Measurements from ENCODE around the gene KRTAP10-6. TPM values are rescaled to one million over a fixed set of nuclear protein-coding genes. Genes with fewer than 3 reads are reported as not detected.
A peak's percentile ranks its signal among the peaks of the same experiment; 100 is the strongest.
"Not testable (repeated sequence)": the region's sequence is repeated elsewhere in the genome, so short reads cannot be mapped to it uniquely, and the experiment has no call there.

KRTAP10-6 gene
- total RNA-seq, 2 donors from 2014 or later: not detected

DNA sequence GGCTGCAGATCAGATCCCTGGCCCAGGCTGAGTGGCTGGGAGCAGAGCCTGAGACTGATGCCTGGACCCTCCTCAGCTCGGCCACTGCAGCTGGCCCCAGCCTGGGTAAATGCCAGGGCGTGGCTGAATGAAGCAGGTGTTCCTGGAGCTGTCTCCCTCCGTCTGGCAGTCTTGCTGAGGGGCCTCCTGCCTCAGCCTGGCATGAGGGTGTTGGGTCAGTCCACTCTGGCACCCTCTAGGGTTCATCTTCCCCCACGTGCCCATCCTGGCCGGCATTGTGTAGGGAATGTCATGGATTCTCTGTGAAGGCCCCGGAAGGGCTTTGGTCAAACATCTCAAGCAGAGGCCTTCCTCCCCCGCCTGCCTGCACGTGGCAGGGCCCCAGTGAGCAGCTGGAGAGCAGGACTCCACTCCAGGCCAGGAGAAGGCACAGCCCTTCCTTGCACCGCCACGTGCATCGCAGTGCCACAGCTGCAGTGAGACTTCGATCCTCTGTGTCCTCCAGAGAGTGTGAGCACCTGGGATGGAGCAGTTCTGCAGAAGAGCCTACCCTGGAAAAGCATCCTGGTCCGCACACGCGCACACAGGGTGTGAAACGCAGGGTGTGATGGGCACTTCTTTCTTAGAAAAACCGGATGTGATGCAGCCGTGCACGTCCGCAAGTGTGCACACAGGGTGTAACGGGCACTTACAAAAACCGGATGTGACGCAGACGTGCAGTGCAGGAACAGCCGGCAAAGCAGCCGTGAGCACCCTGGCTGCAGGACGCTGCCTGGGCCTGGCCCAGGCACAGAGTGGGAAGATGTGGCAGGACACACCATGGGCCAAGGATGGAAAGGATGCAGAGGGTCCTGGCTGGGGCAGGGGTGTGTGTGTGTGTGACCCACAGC is 23.4 kb downstream of the KRTAP10-6 start:
- DNase-seq (ENCODE audit: low spot score): peak; percentile 60
- intact Hi-C loops (cut with DNase I): no loop called here

DNA sequence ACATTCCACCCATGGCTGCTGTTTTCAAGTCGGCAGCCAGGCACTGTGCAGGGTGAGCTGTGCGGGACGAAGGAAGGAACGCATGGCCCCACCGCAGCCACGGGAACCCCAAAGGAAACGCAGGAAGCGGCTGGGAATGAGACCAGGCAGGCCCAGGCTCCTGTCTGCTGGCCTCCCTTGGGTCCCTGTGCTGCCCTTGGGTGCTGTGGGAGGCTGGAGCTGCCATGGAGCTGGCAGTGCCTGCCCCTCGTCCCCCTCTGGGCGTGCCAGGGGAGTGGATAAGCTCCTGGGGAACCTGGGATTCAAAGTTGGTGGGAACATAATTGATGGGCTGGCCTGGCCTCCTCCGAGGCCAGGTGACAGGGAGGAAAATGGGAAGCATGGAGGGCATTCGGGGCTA is 24.0 kb downstream of the KRTAP10-6 start:
- peak; percentile 34 for DNase-seq (ENCODE audit: low spot score)
- intact Hi-C loops (cut with DNase I): no loop called here

DNA sequence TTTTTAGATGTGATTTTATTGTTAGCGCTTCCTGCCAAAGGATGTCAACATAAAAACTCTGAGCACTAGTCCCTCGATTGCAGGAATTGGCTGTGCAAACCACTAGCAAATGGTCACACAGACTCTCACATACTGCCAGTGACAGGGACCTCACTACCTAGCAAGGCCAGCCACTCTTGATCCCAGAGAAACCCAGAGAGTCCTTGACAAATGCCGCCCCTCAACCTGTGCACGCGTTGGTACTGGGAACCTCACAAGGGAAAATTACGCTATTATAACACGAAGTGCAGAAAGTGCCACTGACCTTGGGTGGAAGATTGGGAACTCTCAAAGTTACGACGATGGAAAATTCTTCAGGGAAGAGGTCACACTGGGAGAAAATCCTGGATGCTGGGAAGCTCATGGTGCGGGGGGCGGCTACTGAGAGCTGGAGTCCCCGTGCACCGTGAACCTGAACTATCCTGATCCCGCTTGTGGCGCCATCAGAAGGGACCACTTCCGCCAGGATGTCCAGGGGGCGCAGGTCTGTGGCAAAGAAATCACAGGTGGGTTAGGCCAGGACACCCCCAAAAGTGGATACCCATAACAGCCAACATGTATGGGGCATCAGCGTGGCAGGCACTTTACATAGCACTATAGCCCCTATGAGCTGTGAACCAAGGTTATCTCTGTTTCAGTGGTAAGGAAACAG is 24.7 kb downstream of the KRTAP10-6 start:
- peak; percentile 70 for DNase-seq (ENCODE audit: low spot score)
- intact Hi-C loops (cut with DNase I): no loop called here

DNA sequence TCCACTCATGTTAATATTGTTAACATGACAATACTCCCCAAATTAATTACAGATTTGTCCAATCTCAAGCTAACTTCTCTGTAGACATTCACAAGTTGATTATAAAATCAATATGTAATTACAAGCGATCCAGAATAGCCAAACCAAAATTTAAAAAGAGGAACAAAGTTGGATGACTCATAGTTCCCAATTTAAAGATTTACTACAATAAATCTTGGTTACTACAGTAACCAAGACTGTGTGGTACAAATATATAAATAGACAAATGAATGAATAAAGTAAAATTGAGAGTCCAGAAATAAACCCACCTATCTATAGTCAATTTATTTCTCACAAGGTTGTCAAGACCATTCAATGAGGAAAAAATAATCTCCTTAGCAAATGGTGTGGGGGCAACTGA is 25.9 kb downstream of the KRTAP10-6 start:
- intact Hi-C loops (cut with DNase I): no loop called here
- DNase-seq (ENCODE audit: low spot score): no peak

DNA sequence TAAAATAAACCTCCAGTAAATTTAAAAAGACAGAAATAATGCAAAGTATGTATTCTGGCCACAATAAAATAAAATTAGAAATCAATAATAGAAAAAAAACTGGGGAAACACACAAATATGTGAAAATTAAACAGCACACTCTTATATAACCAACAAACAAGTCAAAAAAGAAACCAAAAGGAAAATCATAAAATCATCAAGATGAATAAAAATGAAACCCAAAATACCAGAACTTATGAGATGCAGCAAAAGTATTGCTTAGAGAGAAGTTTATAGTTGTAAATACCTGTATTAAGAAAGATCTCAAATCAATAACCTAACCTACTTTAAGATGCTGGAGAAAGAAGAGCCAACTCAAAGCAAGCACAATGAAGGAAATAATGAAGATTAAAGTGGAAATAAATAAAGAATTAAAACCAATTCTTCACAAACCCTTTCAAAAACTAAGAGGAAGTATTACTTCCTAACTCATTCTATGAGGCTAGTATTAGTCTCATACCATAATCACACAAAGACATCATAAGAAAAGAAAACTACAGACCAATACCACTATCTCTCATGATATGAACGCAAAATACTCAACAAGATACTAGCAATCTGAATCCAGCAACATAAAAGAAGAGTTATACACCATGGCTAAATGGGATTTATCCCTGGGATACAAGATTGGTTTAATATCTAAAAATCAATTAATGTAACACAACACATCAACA is 27.3 kb downstream of the KRTAP10-6 start:
- intact Hi-C loops (cut with DNase I): no loop called here
- DNase-seq (ENCODE audit: low spot score): no peak

DNA sequence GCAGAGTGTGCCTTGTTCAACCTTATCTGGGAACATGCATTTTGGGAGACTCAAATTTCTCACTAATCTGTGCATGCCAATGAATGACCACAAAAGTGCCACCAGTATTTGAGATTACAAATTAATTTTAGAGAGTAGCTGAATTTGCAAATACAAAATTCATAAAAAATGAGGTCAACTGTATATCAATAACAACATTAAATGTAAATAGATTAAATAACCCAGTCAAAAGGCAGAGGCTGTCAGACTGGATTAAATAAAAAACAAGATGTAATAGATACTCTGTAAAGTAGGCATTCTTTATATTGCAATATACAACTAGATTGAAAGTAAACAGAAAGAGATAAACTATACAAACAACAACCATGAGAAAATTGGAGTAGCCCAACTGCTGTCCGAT is 28.2 kb downstream of the KRTAP10-6 start:
- no peak for DNase-seq (ENCODE audit: low spot score)
- intact Hi-C loops (cut with DNase I): no loop called here

DNA sequence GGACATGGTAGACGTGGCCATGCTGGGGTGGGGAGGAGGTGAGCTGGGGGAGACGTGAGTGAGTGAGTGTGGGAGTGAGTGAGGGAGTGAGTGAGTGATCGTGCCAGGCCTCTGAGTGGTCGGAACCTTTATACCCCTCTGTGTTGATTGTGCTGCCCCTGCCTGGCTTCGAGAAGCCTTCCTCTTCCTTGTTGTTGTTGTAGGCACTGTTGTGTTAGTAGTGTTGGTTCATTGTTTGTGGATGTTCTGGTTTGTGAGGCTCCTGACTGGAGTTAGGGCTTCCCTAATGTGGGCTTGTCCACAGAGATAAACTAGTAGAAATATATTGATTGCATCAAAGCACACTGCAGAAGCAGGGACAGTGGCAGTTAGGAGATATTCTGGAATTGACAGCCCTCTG is 33.6 kb downstream of the KRTAP10-6 start, which contains the start of gene KRTAP10-3:
Gene KRTAP10-3, minus strand, starts transcription at position 101 of the 400 bp plus-strand sequence. Its CDS starts 80 bp downstream, at position 21.
- peak; percentile 49 for DNase-seq (ENCODE audit: low spot score)
- intact Hi-C loops (cut with DNase I): no loop called here

DNA sequence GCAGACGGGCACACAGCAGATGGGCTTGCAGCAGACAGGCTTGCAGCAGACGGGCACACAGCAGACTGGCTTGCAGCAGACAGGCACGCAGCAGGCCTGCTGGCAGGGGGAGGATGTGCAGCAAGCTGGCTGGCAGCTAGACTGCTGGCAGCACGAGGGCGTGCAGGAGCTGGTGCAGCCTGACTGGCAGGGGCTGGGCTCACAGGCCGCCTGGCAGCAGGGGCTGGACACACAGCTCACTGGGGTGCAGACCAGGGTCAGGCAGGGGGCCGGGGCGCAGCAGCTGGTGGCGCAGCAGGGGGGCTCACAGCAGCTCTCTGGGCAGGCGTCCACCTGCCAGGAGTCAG is 34.0 kb downstream of the KRTAP10-6 start:
- DNase-seq (ENCODE audit: low spot score); intact Hi-C loops (cut with DNase I): not testable (repeated sequence)

DNA sequence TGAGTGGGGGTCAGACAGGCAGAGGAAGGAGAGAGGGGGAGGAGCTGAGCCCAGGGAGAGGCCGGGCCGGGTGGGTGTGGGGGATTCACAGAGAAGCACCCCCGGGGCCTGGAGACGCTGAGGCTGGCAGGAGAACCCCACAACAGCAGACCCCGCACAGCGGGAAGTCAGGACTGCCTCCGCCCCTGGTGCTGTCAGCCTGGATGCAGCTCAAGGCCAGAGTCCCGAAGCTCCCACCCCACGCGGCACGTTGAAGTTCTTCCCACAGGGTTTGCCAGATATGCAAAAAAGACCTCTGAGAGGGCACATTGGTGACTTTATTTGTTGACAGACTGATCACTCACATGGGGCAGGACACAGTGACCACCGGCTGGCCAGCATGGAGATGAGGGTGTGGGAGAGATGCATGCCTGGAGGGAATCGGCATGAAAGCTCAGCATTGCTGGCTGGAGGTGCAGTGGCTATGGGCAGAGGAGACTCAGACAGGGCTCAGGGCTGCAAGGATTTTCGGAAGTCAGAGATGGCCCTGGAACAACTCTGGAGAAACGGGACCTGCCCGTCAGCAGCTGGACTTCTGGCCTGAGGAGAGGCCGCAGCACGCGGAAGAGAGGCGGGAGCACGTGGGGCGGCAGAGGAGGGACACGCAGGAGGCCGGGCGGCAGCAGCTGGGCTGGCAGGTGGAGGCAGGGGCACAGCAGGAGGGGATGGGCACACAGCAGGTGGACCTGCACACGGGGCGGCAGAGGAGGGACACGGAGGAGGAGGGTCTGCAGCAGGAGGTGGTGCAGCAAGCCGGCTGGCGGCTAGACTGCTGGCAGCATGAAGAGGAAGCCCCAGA is 34.6 kb downstream of the KRTAP10-6 start:
- intact Hi-C loops (cut with DNase I): no loop called here
- peak; percentile 74 for DNase-seq (ENCODE audit: low spot score)

DNA sequence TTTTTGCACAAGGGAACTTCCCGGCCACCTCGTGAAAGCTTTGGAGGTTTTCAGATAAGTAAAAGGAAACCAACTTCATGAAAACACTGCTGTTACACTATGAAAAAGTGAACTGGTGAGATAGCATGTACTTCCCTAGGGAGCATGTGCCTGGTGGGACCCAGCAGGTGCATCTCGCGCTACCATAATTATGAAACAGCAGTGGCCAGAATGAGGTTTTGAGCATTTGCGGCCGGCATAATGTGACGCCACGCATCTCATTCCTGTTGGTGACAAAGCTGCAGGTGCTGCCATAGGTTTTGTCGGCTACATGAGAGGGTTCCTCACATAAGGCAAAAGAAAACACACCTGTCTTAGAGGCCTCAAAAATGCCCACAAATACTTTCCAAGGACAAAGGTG is 35.4 kb downstream of the KRTAP10-6 start:
- DNase-seq (ENCODE audit: low spot score): peak; percentile 48
- intact Hi-C loops (cut with DNase I): no loop called here

DNA sequence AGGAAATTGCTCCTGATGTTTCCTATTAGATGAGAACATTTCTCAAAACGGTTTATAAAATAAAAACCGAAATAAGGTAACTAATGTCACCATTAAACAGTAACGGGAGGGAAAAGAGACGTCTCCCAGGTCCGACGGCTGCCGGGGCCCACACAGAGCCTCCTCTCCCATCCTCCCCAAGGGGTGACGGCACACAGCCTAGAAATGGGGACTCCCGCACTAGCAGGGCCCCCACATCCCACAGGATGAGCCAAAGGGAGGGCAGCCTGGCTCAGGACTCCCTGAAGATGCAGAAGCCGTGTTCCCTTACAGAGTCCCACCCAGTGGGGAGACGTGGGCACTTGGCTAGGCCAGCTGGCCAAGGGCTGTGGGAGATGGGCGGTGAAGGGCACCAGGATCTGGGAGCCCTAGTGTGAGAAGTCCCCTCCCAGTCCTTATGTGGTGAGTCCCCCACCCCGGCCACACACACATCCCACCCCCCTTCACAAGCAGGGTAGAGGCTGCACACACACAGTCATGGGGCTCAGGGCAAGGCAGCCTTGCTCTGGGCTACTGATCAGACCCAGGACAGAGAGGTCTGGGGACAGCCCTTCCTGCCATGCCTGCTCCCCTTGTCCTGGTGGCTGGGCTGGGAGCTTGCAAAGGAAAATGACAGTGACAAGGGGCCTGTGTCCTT is 37.0 kb downstream of the KRTAP10-6 start:
- peak; percentile 59 for DNase-seq (ENCODE audit: low spot score)
- intact Hi-C loops (cut with DNase I): no loop called here

DNA sequence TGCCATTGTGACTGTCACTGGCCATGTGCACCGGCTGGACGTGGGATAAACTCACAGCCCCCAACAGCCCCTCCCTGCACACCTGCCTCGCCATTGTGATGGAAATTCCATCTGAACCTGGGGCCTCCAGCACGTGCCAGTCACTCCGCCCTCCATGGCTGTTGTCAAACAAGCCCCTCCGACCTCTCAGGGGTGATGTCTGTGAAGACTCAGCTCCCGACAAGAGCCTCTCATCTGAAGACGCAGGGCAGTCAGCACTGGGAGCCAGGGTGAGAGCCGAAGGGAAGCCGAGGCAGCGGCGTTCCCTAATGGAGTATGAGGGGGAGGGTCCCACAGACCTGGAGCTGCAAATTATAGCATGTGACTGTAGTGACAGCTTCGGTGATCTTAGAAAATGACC is 39.6 kb downstream of the KRTAP10-6 start:
- DNase-seq (ENCODE audit: low spot score): peak; percentile 58
- intact Hi-C loops (cut with DNase I): no loop called here

DNA sequence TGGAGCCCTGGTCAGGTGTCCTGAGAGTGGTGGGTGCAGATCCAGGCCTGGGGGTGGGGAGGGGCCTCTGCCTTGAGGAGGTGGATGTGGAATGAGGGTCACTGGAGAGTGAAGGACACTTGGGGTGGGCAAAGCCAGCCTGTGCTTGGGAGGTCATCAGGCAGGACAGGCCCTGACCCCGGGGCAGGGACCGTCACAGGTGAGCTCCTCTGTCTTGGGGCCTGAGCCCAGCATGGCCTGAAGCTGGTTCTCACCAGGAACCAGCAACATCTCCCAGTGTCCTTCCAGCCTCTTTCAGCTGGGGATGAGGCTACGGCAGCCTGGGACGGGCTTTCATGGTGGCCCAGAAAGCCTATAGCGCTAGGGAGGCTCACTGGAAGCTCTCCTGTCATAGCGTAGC is 40.2 kb downstream of the KRTAP10-6 start:
- intact Hi-C loops (cut with DNase I): no loop called here
- DNase-seq (ENCODE audit: low spot score): peak; percentile 61

DNA sequence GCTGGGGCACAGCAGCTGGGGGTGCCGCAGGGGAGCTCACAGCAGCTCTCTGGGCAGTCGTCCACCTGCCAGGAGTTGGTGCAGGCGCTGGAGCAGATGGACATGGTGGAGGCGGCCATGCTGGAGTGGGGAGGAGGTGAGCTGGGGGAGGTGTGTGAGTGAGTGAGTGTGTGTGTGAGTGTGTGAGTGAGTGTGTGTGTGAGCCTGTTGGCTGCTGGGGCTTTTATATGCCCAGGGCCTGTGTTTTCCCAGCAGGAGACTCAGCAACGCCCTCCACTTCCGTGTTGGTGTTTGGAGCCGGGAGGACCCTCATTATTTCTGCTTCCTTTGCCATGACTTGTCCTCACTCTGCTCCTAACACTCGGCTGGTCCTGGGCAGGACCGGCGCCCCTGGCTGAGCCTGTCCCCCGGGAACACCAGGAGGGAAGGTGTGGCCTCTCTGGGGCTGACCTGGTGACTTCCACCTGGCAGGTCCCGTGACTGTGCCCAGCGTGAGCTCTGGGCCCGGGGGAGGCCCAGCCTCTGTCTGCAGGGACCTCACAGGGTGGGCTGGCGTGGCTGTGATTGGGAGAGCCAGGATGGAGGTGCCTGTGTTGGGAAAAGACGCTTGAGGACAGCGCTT is 40.9 kb downstream of the KRTAP10-6 start, which contains the start of gene KRTAP10-2:
Gene KRTAP10-2, minus strand, starts transcription at position 166 of the 622 bp plus-strand sequence. Its CDS starts 47 bp downstream, at position 119.
- intact Hi-C loops (cut with DNase I): no loop called here
- DNase-seq (ENCODE audit: low spot score): peak; percentile 54

DNA sequence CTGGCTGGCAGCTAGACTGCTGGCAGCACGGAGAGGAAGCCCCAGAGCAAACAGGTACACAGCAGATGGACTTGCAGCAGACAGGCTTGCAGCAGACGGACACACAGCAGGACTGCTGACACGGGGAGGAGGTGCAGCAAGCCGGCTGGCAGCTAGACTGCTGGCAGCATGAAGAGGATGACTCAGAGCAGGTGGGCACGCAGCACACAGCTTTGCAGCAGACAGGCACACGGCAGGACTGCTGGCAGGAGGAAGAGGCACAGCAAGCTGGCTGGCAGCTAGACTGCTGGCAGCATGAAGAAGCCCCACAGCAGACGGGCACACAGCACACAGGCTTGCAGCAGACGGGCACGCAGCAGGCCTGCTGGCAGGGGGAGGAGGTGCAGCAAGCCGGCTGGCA is 41.5 kb downstream of the KRTAP10-6 start:
- no peak for DNase-seq (ENCODE audit: low spot score)
- intact Hi-C loops (cut with DNase I): no loop called here

DNA sequence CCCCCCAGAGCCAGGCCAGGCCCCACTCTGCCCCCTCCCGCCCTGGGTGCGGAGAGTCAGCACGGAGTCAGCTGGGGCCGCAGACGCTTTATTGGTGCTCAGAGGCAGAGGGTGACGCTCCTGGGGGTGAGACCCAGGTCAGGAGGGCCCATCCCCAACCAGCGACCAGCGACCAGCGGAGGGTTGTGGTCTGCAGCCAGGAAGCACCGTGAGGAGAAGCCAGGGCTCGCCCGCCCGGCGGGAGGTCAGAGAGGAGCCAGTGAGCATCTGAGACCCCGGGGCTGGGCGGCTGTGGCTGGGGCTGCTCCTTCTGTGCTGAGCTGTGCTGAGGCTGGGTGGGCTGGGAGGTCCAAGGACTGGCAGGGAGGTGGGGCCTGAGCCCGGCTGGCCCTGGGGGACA is 42.0 kb downstream of the KRTAP10-6 start:
- intact Hi-C loops (cut with DNase I): not testable (repeated sequence)
- DNase-seq (ENCODE audit: low spot score): peak; percentile 75

DNA sequence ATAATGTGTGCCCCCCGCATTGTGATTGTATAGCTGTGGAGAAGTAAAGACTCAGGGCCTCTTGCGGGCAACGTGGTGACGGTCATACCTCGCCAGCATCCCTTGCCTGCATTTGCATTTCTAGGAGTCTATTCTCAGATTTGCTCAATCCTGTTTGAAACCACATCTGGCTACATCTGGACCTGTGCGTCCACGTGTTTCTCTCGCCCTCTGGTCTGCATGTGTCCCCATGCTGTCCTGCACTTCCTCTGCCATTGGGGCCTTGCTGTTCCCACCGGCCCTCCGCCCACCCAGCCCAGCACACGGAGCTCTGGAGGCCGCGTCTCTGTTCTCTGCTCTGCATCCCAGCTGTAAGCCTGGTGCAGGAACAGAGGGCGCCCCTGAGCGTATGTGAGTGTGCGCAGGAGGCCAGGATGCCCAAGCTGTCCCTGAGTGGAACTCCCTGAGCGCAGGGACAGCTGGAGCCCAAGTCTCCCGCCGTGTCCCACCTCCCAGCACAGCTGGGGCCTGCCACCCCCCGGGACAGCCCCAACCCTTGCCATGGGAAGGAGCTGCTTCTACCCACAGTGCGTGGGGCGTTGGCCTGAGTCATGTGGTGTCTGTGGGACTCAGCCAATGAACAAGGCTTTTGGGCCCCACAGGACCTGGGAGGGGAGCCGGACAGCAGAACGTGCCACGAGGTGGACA is 42.6 kb downstream of the KRTAP10-6 start:
- no peak for DNase-seq (ENCODE audit: low spot score)

More for the DNA sequence above, 42.6 kb downstream of the KRTAP10-6 start:
- intact Hi-C loops (cut with DNase I): no loop called here
